ENCODE measurements around the gene F10.

The F10 gene

DNA sequence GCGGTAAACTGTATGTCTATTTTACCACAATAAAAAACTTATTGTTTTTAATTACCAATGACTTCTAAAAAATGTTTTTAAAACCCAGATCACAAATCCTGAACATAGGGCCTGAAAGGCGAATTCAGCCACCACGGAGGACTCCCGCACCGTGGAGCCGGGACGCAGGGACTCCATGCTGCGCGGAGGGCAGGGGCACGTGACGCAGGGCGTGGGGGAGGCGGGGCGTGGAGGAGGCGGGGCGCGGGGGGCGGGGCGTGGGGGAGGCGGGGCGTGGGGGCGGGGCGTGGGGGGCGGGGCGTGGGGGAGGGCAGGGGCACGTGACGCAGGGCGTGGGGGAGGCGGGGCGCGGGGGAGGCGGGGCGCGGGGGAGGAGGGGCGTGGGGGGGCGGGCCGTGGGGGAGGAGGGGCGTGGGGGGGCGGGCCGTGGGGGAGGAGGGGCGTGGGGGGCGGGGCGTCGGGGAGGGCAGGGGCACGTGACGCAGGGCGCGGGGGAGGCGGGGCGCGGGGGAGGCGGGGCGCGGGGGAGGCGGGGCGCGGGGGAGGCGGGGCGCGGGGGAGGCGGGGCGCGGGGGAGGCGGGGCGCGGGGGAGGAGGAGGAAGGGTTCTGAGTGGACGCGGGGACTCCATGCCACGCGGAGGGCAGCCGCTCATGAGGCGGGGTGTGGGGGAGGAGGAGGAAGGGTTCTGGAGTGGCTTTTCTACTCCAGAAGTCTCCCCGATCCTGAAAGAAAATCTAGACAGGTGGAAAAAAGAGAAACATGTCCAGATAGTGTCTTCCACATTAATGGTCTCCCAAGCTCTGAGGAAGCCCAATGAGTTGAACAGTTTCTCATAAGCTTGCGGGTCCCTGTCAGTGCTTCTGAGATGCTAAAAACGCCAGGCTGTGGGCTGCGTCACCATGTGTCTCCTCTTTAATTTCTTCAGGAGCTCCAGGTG lies 31.5 kb downstream of the F10 start (continued):
- TF ChIP-seq, protein P1, sequence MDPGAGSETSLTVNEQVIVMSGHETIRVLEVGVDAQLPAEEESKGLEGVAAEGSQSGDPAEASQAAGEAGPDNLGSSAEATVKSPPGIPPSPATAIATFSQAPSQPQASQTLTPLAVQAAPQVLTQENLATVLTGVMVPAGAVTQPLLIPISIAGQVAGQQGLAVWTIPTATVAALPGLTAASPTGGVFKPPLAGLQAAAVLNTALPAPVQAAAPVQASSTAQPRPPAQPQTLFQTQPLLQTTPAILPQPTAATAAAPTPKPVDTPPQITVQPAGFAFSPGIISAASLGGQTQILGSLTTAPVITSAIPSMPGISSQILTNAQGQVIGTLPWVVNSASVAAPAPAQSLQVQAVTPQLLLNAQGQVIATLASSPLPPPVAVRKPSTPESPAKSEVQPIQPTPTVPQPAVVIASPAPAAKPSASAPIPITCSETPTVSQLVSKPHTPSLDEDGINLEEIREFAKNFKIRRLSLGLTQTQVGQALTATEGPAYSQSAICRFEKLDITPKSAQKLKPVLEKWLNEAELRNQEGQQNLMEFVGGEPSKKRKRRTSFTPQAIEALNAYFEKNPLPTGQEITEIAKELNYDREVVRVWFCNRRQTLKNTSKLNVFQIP (CRISPR knock-in tag; IDR thresholded peaks at IDR 0.05; ENCODE audit: borderline replicate concordance, low read depth) = no peak
- TF ChIP-seq, protein P2, sequence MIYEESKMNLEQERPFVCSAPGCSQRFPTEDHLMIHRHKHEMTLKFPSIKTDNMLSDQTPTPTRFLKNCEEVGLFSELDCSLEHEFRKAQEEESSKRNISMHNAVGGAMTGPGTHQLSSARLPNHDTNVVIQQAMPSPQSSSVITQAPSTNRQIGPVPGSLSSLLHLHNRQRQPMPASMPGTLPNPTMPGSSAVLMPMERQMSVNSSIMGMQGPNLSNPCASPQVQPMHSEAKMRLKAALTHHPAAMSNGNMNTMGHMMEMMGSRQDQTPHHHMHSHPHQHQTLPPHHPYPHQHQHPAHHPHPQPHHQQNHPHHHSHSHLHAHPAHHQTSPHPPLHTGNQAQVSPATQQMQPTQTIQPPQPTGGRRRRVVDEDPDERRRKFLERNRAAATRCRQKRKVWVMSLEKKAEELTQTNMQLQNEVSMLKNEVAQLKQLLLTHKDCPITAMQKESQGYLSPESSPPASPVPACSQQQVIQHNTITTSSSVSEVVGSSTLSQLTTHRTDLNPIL (CRISPR knock-in tag; IDR thresholded peaks at IDR 0.05; ENCODE audit: low read depth) = no peak

DNA sequence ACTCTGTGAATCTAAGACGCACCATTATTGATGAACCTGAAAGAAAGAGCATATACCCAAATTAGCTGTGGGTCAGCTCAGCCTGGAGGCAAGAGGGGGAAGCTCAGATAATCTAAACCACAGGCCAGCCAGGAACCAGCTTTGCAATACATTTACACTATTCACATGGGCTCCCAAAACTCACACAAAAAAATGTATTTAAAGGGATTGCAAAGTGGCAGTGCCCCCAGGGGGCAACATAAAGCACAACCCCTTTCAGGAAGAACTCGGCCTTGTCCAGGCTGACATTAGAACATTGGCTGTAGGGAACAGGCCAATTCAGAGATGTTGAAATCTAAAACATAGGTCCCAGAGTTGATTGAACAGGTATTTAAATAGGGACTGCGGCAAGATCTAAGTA lies 32.6 kb downstream of the F10 start:
- no peak for TF ChIP-seq RARB (CRISPR knock-in tag; IDR thresholded peaks at IDR 0.05)
- no peak for TF ChIP-seq ZC3H10 (CRISPR knock-in tag; IDR thresholded peaks at IDR 0.05)
- no peak for TF ChIP-seq ZFP3 (CRISPR knock-in tag; IDR thresholded peaks at IDR 0.05)
- TF ChIP-seq SNAI2 (CRISPR knock-in tag; IDR thresholded peaks at IDR 0.05) = no peak
- no peak for TF ChIP-seq ZNF70 (CRISPR knock-in tag; IDR thresholded peaks at IDR 0.05)
- ATAC-seq = no peak

DNA sequence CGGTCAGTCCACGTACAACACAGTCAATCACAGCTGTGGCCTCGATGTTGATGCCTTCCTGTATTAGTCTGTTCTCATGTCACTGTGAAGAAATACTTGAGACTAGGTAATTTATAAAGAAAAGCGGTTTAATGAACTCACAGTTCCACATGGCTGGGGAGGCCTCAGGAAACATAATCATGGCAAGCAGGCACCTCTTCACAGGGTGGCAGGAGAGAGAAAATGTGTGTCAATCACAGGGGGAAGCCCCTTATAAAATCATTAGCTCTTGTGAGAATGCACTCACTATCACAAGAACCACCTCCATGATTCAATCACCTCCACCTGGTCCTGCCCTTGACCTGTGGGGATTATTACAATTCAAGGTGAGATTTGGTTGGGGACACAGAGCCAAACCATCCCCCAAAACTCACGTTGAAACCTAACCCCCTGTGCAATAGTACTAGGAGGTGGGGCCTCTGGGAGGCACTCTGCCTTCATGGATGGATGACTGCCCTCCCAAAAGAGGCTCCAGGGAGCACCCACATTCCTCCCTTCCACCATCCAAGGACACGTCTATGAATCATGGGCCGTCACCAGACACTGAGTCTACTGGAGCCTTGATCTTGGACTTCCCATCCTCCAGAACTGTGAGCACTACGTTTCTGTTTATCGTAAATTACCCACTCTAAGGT lies 33.5 kb downstream of the F10 start:
- TF ChIP-seq, protein P3, sequence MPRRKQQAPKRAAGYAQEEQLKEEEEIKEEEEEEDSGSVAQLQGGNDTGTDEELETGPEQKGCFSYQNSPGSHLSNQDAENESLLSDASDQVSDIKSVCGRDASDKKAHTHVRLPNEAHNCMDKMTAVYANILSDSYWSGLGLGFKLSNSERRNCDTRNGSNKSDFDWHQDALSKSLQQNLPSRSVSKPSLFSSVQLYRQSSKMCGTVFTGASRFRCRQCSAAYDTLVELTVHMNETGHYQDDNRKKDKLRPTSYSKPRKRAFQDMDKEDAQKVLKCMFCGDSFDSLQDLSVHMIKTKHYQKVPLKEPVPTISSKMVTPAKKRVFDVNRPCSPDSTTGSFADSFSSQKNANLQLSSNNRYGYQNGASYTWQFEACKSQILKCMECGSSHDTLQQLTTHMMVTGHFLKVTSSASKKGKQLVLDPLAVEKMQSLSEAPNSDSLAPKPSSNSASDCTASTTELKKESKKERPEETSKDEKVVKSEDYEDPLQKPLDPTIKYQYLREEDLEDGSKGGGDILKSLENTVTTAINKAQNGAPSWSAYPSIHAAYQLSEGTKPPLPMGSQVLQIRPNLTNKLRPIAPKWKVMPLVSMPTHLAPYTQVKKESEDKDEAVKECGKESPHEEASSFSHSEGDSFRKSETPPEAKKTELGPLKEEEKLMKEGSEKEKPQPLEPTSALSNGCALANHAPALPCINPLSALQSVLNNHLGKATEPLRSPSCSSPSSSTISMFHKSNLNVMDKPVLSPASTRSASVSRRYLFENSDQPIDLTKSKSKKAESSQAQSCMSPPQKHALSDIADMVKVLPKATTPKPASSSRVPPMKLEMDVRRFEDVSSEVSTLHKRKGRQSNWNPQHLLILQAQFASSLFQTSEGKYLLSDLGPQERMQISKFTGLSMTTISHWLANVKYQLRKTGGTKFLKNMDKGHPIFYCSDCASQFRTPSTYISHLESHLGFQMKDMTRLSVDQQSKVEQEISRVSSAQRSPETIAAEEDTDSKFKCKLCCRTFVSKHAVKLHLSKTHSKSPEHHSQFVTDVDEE (CRISPR knock-in tag; IDR thresholded peaks at IDR 0.05) = no peak
- TF ChIP-seq ARNTL (CRISPR knock-in tag; IDR thresholded peaks at IDR 0.05; ENCODE audit: borderline replicate concordance, low read depth) (no peak), TOX (CRISPR knock-in tag; IDR thresholded peaks at IDR 0.05; ENCODE audit: borderline replicate concordance) (no peak), OSR1 (CRISPR knock-in tag; IDR thresholded peaks at IDR 0.05) (no peak), ZNF70 (CRISPR knock-in tag; IDR thresholded peaks at IDR 0.05) (no peak), ZNF565 (CRISPR knock-in tag; conservative IDR thresholded peaks at IDR 0.05; ENCODE audit: low read depth) (no peak), ZFP3 (CRISPR knock-in tag; IDR thresholded peaks at IDR 0.05) (no peak), GLIS3 (CRISPR knock-in tag; IDR thresholded peaks at IDR 0.05) (no peak), ESRRG (CRISPR knock-in tag; IDR thresholded peaks at IDR 0.05) (no peak), ISL1 (CRISPR knock-in tag; IDR thresholded peaks at IDR 0.05) (no peak), BACH2 (CRISPR knock-in tag; IDR thresholded peaks at IDR 0.05; ENCODE audit: borderline replicate concordance) (no peak), PPARA (CRISPR knock-in tag; IDR thresholded peaks at IDR 0.05; ENCODE audit: borderline replicate concordance) (no peak), ZFP30 (CRISPR knock-in tag; IDR thresholded peaks at IDR 0.05) (no peak), CSDC2 (CRISPR knock-in tag; IDR thresholded peaks at IDR 0.05) (no peak)
- TF ChIP-seq, protein P1 (CRISPR knock-in tag; IDR thresholded peaks at IDR 0.05; ENCODE audit: borderline replicate concordance, low read depth) = no peak
- TF ChIP-seq, protein P4, sequence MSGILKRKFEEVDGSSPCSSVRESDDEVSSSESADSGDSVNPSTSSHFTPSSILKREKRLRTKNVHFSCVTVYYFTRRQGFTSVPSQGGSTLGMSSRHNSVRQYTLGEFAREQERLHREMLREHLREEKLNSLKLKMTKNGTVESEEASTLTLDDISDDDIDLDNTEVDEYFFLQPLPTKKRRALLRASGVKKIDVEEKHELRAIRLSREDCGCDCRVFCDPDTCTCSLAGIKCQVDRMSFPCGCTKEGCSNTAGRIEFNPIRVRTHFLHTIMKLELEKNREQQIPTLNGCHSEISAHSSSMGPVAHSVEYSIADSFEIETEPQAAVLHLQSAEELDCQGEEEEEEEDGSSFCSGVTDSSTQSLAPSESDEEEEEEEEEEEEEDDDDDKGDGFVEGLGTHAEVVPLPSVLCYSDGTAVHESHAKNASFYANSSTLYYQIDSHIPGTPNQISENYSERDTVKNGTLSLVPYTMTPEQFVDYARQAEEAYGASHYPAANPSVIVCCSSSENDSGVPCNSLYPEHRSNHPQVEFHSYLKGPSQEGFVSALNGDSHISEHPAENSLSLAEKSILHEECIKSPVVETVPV (CRISPR knock-in tag; IDR thresholded peaks at IDR 0.05) = no peak
- ATAC-seq = no peak

Data from SK-N-SH treated with all-trans-retinoic acid at 6 μM for 48 hours (cell line).